ENCODE results near the gene LINC00237. TPM values are rescaled to one million over a fixed set of nuclear protein-coding genes. Genes with fewer than 3 reads are reported as not detected.

Gene LINC00237
- total RNA-seq, 1 experiment from 2014 or later: 0.90 TPM

GRCh38 chr20:21049305-21049828 lies 56.8 kb downstream of the LINC00237 start:
- Histone ChIP-seq H3K18ac (ENCODE audit: insufficient read length, low read depth, low read length) (no peak overlapping the region), H3K9ac (ENCODE audit: extremely low read depth, insufficient read length, low read length) (no peak overlapping the region), H2AK5ac (ENCODE audit: insufficient read length, low read length) (no peak overlapping the region), H3T11ph (ENCODE audit: low read length) (no peak overlapping the region), H3K14ac (ENCODE audit: insufficient read depth, low read length) (no peak overlapping the region), H3K79me2 (ENCODE audit: insufficient read depth, low read length) (no peaks in the 10 kb centered on the region), H4K91ac (ENCODE audit: insufficient read length, low read depth, low read length) (no peak overlapping the region), H4K5ac (ENCODE audit: insufficient read length, low read depth, low read length) (no peak overlapping the region), H2AFZ (ENCODE audit: low read length) (no peak overlapping the region), H3K4me1 (ENCODE audit: insufficient read depth, low read length) (peaks cover 5% of the 10 kb centered on the region), H2BK5ac (ENCODE audit: insufficient read length, low read length) (no peak overlapping the region), H3K9me3 (ENCODE audit: control insufficient read depth, low read depth, low read length) (no peaks in the 10 kb centered on the region), H2BK120ac (ENCODE audit: low read depth, low read length, poor library complexity, severe bottlenecking) (no peak overlapping the region), H2BK12ac (ENCODE audit: insufficient read length, low read depth, low read length) (no peak overlapping the region), H3K56ac (ENCODE audit: insufficient read length, low read depth, low read length) (no peak overlapping the region), H3K4me2 (ENCODE audit: insufficient read depth, insufficient read length, low read length) (no peak overlapping the region), H2BK15ac (ENCODE audit: low read depth, low read length) (no peak overlapping the region), H2BK20ac (ENCODE audit: low read depth, low read length, poor library complexity, severe bottlenecking) (no peak overlapping the region), H4K8ac (replicated peaks; ENCODE audit: insufficient read length, low read depth, low read length) (no peak overlapping the region), H3K27me3 (ENCODE audit: insufficient read depth, low read length) (no peaks in the 10 kb centered on the region), H3K4ac (ENCODE audit: low read depth, low read length) (no peak overlapping the region), H3K79me1 (ENCODE audit: insufficient read depth, low read depth, low read length, poor library complexity, severe bottlenecking) (no peaks in the 10 kb centered on the region), H3K23ac (ENCODE audit: insufficient read length, low read depth, low read length) (no peak overlapping the region), H3K23me2 (ENCODE audit: insufficient read length, low read depth, low read length, poor library complexity, severe bottlenecking) (peaks cover 2% of the 10 kb centered on the region), H3K27ac (ENCODE audit: insufficient read length, low read depth, low read length) (no peak overlapping the region), H4K20me1 (ENCODE audit: control insufficient read depth, insufficient read depth, insufficient read length) (no peaks in the 10 kb centered on the region)
- WGBS (ENCODE audit: extremely low coverage, insufficient read length, low lambda C conversion rate): no CpG with 5 or more reads among the region's 6 CpGs
- Mint-ChIP-seq H3K27ac (no peak overlapping the region), H3K4me1 (peaks cover 26 to 37% of the 10 kb centered on the region in 2 experiments), H3K36me3 (ENCODE audit: insufficient read depth in 1 of 3, low read depth in 3 of 3) (no peaks in the 10 kb centered on the region), H3K9me3 (no peaks in the 10 kb centered on the region), H3K4me3 (no peak overlapping the region), H3K27me3 (ENCODE audit: low read depth) (peaks cover 2% of the 10 kb centered on the region; the same call in 1 of the 2 replicates)
- TF ChIP-seq CTCF (conservative IDR thresholded peaks at IDR 0.05): no peak
- no peak for DNase-seq

Measured in H9 (cell line).